Peyer's patch (tissue), 4 donors: ENCODE data around the gene SOX6.

Experiments
- CTCF ChIP-seq, 6 experiments: fragments of 450-650 bp in 4 of 6; fragments of 200-600 bp in 2 of 6; sonication (generic) in 1 of 6; IDR thresholded peaks; one replicate each; pipeline ENCODE4 v1.5.1; 2017 to 2019; ENCODE audit warnings: antibody characterized with exemption in 6 of 6, mild to moderate bottlenecking in 3 of 6, moderate library complexity in 1 of 6
- POLR2A ChIP-seq, 2 donors: fragments of 450-650 bp; IDR thresholded peaks; one replicate each; pipeline ENCODE4 v1.5.1; 2017; ENCODE audit warnings: antibody characterized with exemption in 2 of 2, mild to moderate bottlenecking in 2 of 2, moderate library complexity in 2 of 2

DNA sequence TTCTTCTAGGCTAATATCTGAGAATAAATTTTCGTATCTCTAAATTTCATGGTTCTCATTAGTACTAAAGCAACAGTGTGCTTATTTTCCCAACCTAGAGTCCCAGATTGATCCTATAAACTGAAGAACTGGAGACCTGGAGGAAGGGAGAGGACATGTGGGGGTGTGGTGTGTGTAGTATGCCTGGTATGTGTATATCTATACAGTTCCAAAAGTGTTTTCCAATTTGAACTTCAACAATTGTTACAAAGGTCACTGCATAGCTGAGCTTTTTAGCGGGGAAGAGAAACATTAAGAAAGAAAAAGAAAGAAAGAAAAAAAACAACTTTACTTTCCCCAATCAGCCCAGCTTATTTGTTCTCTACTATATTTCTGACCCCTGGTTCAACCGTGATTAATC lies 152.1 kb downstream of the SOX6 start:
- TF ChIP-seq CTCF (IDR thresholded peaks at IDR 0.05) (no peak), POLR2A (IDR thresholded peaks at IDR 0.05) (no peak)
